GM21786 (cell line): ENCODE measurements around the gene SUCO.

Experiments
- ATAC-seq: cut with Tn5 transposase; IDR thresholded peaks from one replicate; pipeline ENCODE4 v1.9.1; 2021; ENCODE audit not compliant: unreplicated experiment

SUCO gene

GRCh38 chr1:172640111-172640510 is 107.2 kb downstream of the SUCO start:
- no peak for ATAC-seq

- ATAC-seq, result no peak
Measured at GRCh38 chr1:172641492-172641891, 108.5 kb downstream of the SUCO start.

GRCh38 chr1:172642970-172643369 is 110.0 kb downstream of the SUCO start:
- ATAC-seq, result no peak

GRCh38 chr1:172646653-172647052 is 113.7 kb downstream of the SUCO start:
- no peak for ATAC-seq

- no peak for ATAC-seq
Measured at GRCh38 chr1:172647110-172647564, 114.2 kb downstream of the SUCO start.

- no peak for ATAC-seq
Measured at GRCh38 chr1:172647987-172648386, 115.0 kb downstream of the SUCO start.

GRCh38 chr1:172650474-172651193 is 117.7 kb downstream of the SUCO start:
- ATAC-seq, result no peak

- ATAC-seq, result no peak
Measured at GRCh38 chr1:172653015-172653709, 120.2 kb downstream of the SUCO start.

GRCh38 chr1:172654535-172654934 is 121.6 kb downstream of the SUCO start:
- no peak for ATAC-seq

- ATAC-seq, result no peak
Measured at GRCh38 chr1:172656576-172656975, 123.6 kb downstream of the SUCO start.

GRCh38 chr1:172657586-172657985 is 124.6 kb downstream of the SUCO start:
- no peak for ATAC-seq

- no peak for ATAC-seq
Measured at GRCh38 chr1:172658871-172659453, 126.0 kb downstream of the SUCO start, which contains the start of gene FASLG. Gene FASLG, plus strand, starts transcription at chr1:172659103. Its CDS starts 99 bp downstream, at chr1:172659202.

GRCh38 chr1:172661107-172661506 is 128.2 kb downstream of the SUCO start:
- ATAC-seq, result no peak
